CD14-positive monocyte (primary cell): ENCODE results near the gene CTBP2. TPM values are rescaled to one million over a fixed set of nuclear protein-coding genes. Genes with fewer than 3 reads are reported as not detected.
"Not testable (repeated sequence)": the region's sequence is repeated elsewhere in the genome, so short reads cannot be mapped to it uniquely, and the experiment has no call there.

Experiments
- DNase-seq, 3 donors: peaks; one replicate each; pipeline ENCODE4 v3.0.0-alpha.2; 2011 to 2022
- H2AFZ ChIP-seq: 2 replicates; pipeline ENCODE4 v1.6.0; 2012; ENCODE audit warnings: mild to moderate bottlenecking, low read depth, low read length, inconsistent platforms; ENCODE audit not compliant: insufficient read depth, poor library complexity, severe bottlenecking
- H3K27ac ChIP-seq, 2 donors: 1 replicate in 1 of 2; 2 replicates in 1 of 2; pipeline ENCODE4 v1.5.1; 2012 to 2013; ENCODE audit warnings: low read length in 2 of 2, control low read depth in 1 of 2, inconsistent platforms in 1 of 2, low read depth in 1 of 2, mild to moderate bottlenecking in 1 of 2
- H3K27me3 ChIP-seq, 2 donors: one replicate each; pipeline versions ENCODE4 v1.6.0 to v1.6.1; 2011 to 2013; ENCODE audit warnings: low read length in 2 of 2; ENCODE audit not compliant: control insufficient read depth in 2 of 2, insufficient read depth in 2 of 2
- H3K36me3 ChIP-seq, 2 donors: replicated peaks in 1 of 2; 1 replicate in 1 of 2; 2 replicates in 1 of 2; pipeline versions ENCODE4 v1.5.1 to v1.6.1; 2012 to 2013; ENCODE audit warnings: low read length in 2 of 2, control low read depth in 1 of 2, inconsistent platforms in 1 of 2, mild to moderate bottlenecking in 1 of 2; ENCODE audit not compliant: insufficient read depth in 2 of 2, control insufficient read depth in 1 of 2
- H3K4me1 ChIP-seq, 2 donors: 1 replicate in 1 of 2; 2 replicates in 1 of 2; pipeline versions ENCODE4 v1.5.1 to v1.6.1; 2012 to 2013; ENCODE audit warnings: low read length in 2 of 2, control low read depth in 1 of 2, inconsistent platforms in 1 of 2, mild to moderate bottlenecking in 1 of 2, moderate library complexity in 1 of 2; ENCODE audit not compliant: insufficient read depth in 2 of 2, control insufficient read depth in 1 of 2
- H3K4me2 ChIP-seq: replicated peaks from 2 replicates; pipeline ENCODE3; 2012; ENCODE audit warnings: low read length, moderate library complexity, mild to moderate bottlenecking; ENCODE audit not compliant: poor library complexity, severe bottlenecking; ENCODE audit errors: extremely low read depth
- H3K4me3 ChIP-seq, 3 experiments: fragments of 200-600 bp in 1 of 3; sonication (generic) in 1 of 3; replicated peaks in 1 of 3; 1 replicate in 2 of 3; 2 replicates in 1 of 3; pipeline ENCODE4 v1.5.1; 2011 to 2013; ENCODE audit warnings: low read length in 3 of 3, mild to moderate bottlenecking in 3 of 3, control low read depth in 2 of 3, low read depth in 2 of 3, inconsistent platforms in 1 of 3, moderate library complexity in 1 of 3
- H3K79me2 ChIP-seq: 2 replicates; pipeline ENCODE4 v1.6.0; 2012; ENCODE audit warnings: mild to moderate bottlenecking, control low read depth, inconsistent platforms, low read length, moderate library complexity; ENCODE audit not compliant: insufficient read depth
- H3K9ac ChIP-seq: 2 replicates; pipeline ENCODE4 v1.6.0; 2017; ENCODE audit warnings: low read length, mild to moderate bottlenecking; ENCODE audit not compliant: insufficient read depth, poor library complexity, severe bottlenecking
- H3K9me3 ChIP-seq, 2 donors: replicated peaks in 1 of 2; 1 replicate in 1 of 2; 2 replicates in 1 of 2; pipeline versions ENCODE4 v1.5.1 to v1.6.1; 2012 to 2013; ENCODE audit warnings: low read length in 2 of 2, control low read depth in 1 of 2; ENCODE audit not compliant: control insufficient read depth in 1 of 2, insufficient read depth in 1 of 2
- H4K20me1 ChIP-seq: 2 replicates; pipeline ENCODE4 v1.6.0; 2012; ENCODE audit warnings: mild to moderate bottlenecking, low read length, control low read depth, moderate library complexity; ENCODE audit not compliant: insufficient read depth
- H3K27ac Mint-ChIP-seq, 7 donors: one replicate each; pipeline ENCODE4 v1.8.0; 2020; ENCODE audit warnings: mild to moderate bottlenecking in 7 of 7, mixed read lengths in 7 of 7, moderate library complexity in 6 of 7, inconsistent platforms in 2 of 7
- H3K27me3 Mint-ChIP-seq, 3 donors: one replicate each; pipeline ENCODE4 v1.8.0; 2021 to 2022; ENCODE audit warnings: low read depth in 3 of 3, mild to moderate bottlenecking in 3 of 3, mixed read lengths in 3 of 3, moderate library complexity in 3 of 3, inconsistent platforms in 1 of 3
- H3K36me3 Mint-ChIP-seq, 2 donors: one replicate each; pipeline ENCODE4 v1.8.0; 2020; ENCODE audit warnings: mixed read lengths in 2 of 2, inconsistent platforms in 1 of 2, mild to moderate bottlenecking in 1 of 2
- H3K4me1 Mint-ChIP-seq: one replicate; pipeline ENCODE4 v1.8.0; 2020; ENCODE audit warnings: mild to moderate bottlenecking, mixed read lengths
- H3K4me3 Mint-ChIP-seq, 2 donors: one replicate each; pipeline ENCODE4 v1.8.0; 2020; ENCODE audit warnings: mild to moderate bottlenecking in 2 of 2, mixed read lengths in 2 of 2, moderate library complexity in 1 of 2
- H3K9me3 Mint-ChIP-seq, 7 donors: one replicate each; pipeline ENCODE4 v1.8.0; 2020 to 2022; ENCODE audit warnings: mixed read lengths in 7 of 7, mild to moderate bottlenecking in 6 of 7, moderate library complexity in 6 of 7, inconsistent platforms in 2 of 7
- CTCF ChIP-seq: fragments of 200-600 bp; IDR thresholded peaks from one replicate; pipeline ENCODE4 v1.8.0; 2022; ENCODE audit warnings: antibody characterized with exemption, mild to moderate bottlenecking
- WGBS: methylation state at CpG from one replicate; pipeline ENCODE4 v1.1.5; 2013; ENCODE audit warnings: missing lambda C conversion rate; ENCODE audit not compliant: insufficient coverage; 5-methylcytosine and 5-hydroxymethylcytosine counted together
- intact Hi-C, 2 donors: fragments of 100-400 bp; cut with micrococcal nuclease; formaldehyde crosslinking; loops; one replicate each; pipeline versions ENCODE4 v1.15.0 to v1.15.1; 2023
- polyA plus RNA-seq, 3 donors: library from polyadenylated mRNA; depleted of rRNA in 1 of 3; unstranded in 2 of 3; stranded (reverse) in 1 of 3; fragments of 300-500 nt in 2 of 3; fragments of >200 nt in 1 of 3; fragmentation: Illumina TruSeq in 2 of 3; gene quantifications; 1 replicate in 2 of 3; 2 replicates in 1 of 3; pipeline ENCODE4 v1.2.3, GENCODE V29; 2012 to 2021

Gene CTBP2
- polyA plus RNA-seq, 3 donors = 40.9 to 87.1 (median 41.1) TPM

GRCh38 chr10:125151553-125152449 is 8.6 kb downstream of the CTBP2 start:
- TF ChIP-seq CTCF = no peak
- peak overlapping the region in 1 of 7 donors; percentile 19 for H3K27ac Mint-ChIP-seq
- no peaks in the 10 kb centered on the region for H3K9me3 ChIP-seq
- H3K36me3 ChIP-seq = no peaks in the 10 kb centered on the region
- H3K4me3 Mint-ChIP-seq = peak overlapping the region; percentile 56 to 67
- H3K9me3 Mint-ChIP-seq = no peaks in the 10 kb centered on the region
- peak overlapping the region; percentile 52 for H3K9ac ChIP-seq
- no peaks in the 10 kb centered on the region for H3K27me3 ChIP-seq
- no peak overlapping the region for H3K27ac ChIP-seq
- H3K4me3 ChIP-seq = peak overlapping the region in 2 of 3 experiments; percentile 1 to 61
- H4K20me1 ChIP-seq = peaks cover 100% of the 10 kb centered on the region
- H3K4me2 ChIP-seq = peak overlapping the region; percentile 75
- WGBS = 29% methylated on average over 63 of the region's 81 CpGs
- H2AFZ ChIP-seq = no peak overlapping the region
- peaks cover 85 to 92% of the 10 kb centered on the region in 2 donors for H3K4me1 ChIP-seq
- H3K4me1 Mint-ChIP-seq = peaks cover 93% of the 10 kb centered on the region
- H3K36me3 Mint-ChIP-seq = peaks cover 20 to 30% of the 10 kb centered on the region in 2 donors
- peak in 2 of 3 donors; percentile 28 to 47 for DNase-seq
- intact Hi-C loops = loop anchor here (10.0 kb wide), 2 partner anchors 673 to 1997 kb away; partner anchors contain the start of genes BCCIP (in 2 of the 2), UROS (in 2 of the 2) and BUB3 (in 1 of the 2)
- H3K27me3 Mint-ChIP-seq = peaks cover 0 to 1% (median 0%) of the 10 kb centered on the region in 3 donors
- peaks cover 100% of the 10 kb centered on the region for H3K79me2 ChIP-seq

DNA sequence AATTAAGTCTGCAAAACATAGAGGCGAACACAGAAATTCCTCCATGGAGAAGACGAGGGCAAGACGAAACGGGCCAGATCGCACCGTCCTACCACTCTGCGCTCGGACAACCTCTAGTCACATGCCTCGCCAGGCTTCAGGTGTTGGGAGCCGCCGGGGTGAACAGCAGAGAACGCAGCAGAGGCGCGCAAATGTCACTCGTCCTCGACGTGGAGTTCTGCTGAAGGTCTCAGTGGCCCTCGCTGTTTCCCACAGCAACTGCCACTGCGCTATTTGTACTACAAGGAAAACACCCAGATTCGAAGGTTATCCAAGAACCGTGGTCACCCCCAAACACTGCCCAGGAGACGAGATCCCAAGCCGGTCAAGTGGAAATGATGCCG is 9.2 kb downstream of the CTBP2 start:
- Mint-ChIP-seq H3K27me3 (peaks cover 0 to 1% (median 0%) of the 10 kb centered on the region in 3 donors), H3K4me1 (peaks cover 90% of the 10 kb centered on the region), H3K9me3 (no peaks in the 10 kb centered on the region), H3K4me3 (no peak overlapping the region), H3K36me3 (peaks cover 24 to 30% of the 10 kb centered on the region in 2 donors), H3K27ac (peak overlapping the region in 1 of 7 donors; percentile 19)
- intact Hi-C loops = loop anchor here (10.0 kb wide), 2 partner anchors 674 to 1996 kb away; partner anchors contain the start of genes BCCIP (in 2 of the 2), UROS (in 2 of the 2) and BUB3 (in 1 of the 2)
- no peaks in the 10 kb centered on the region for H3K9me3 ChIP-seq
- WGBS = 92% methylated on average over 22 of the region's 24 CpGs
- no peak for TF ChIP-seq CTCF
- peak overlapping the region; percentile 75 for H3K4me2 ChIP-seq
- no peak overlapping the region for H3K9ac ChIP-seq
- H4K20me1 ChIP-seq = peaks cover 100% of the 10 kb centered on the region
- no peak overlapping the region for H2AFZ ChIP-seq
- H3K4me1 ChIP-seq = peaks cover 85 to 91% of the 10 kb centered on the region in 2 donors
- no peak overlapping the region for H3K27ac ChIP-seq
- no peaks in the 10 kb centered on the region for H3K36me3 ChIP-seq
- DNase-seq = no peak
- H3K79me2 ChIP-seq = peaks cover 100% of the 10 kb centered on the region
- no peaks in the 10 kb centered on the region for H3K27me3 ChIP-seq
- H3K4me3 ChIP-seq = no peak overlapping the region

- H3K4me1 Mint-ChIP-seq = peaks cover 89% of the 10 kb centered on the region
Observed at GRCh38 chr10:125150376-125151083, 9.8 kb downstream of the CTBP2 start.

More at GRCh38 chr10:125150376-125151083, 9.8 kb downstream of the CTBP2 start:
- H3K9me3 ChIP-seq, H2AFZ ChIP-seq, H3K9ac ChIP-seq, DNase-seq, H3K4me3 Mint-ChIP-seq, H3K36me3 ChIP-seq, H3K27me3 ChIP-seq, H3K4me3 ChIP-seq, H3K9me3 Mint-ChIP-seq, H3K4me2 ChIP-seq, H3K27me3 Mint-ChIP-seq: not testable (repeated sequence)
- Histone ChIP-seq H3K27ac (peak overlapping the region in 1 of 2 donors; percentile 76), H3K79me2 (peaks cover 100% of the 10 kb centered on the region), H4K20me1 (peaks cover 100% of the 10 kb centered on the region), H3K4me1 (peaks cover 79 to 88% of the 10 kb centered on the region in 2 donors)
- WGBS = 73% methylated on average over 13 of the region's 16 CpGs
- Mint-ChIP-seq H3K27ac (peak overlapping the region in 5 of 7 donors; percentile 66 to 94 (median 90)), H3K36me3 (peaks cover 24 to 29% of the 10 kb centered on the region in 2 donors)
- intact Hi-C loops = loop anchor here (10.0 kb wide), 2 partner anchors 674 to 1996 kb away; partner anchors contain the start of genes BCCIP (in 2 of the 2), UROS (in 2 of the 2) and BUB3 (in 1 of the 2)
